ENCODE measurements around the gene PEAK1. TPM values are rescaled to one million over a fixed set of nuclear protein-coding genes. Genes with fewer than 3 reads are reported as not detected.

The PEAK1 gene
- total RNA-seq, 1 experiment from 2014 or later, result 21.2 TPM

GRCh38 chr15:77093436-77093835 lies 326.5 kb downstream of the PEAK1 start:
- Histone ChIP-seq H4K8ac (replicated peaks; ENCODE audit: insufficient read length, low read depth, low read length) (no peak overlapping the region), H3K18ac (ENCODE audit: insufficient read length, low read depth, low read length) (no peak overlapping the region), H2BK15ac (ENCODE audit: low read depth, low read length) (no peak overlapping the region), H2BK120ac (ENCODE audit: low read depth, low read length, poor library complexity, severe bottlenecking) (no peak overlapping the region), H4K91ac (ENCODE audit: insufficient read length, low read depth, low read length) (no peak overlapping the region), H3K23me2 (ENCODE audit: insufficient read length, low read depth, low read length, poor library complexity, severe bottlenecking) (no peaks in the 10 kb centered on the region), H3K4me1 (ENCODE audit: insufficient read depth, low read length) (no peaks in the 10 kb centered on the region), H2BK20ac (ENCODE audit: low read depth, low read length, poor library complexity, severe bottlenecking) (no peak overlapping the region), H4K5ac (ENCODE audit: insufficient read length, low read depth, low read length) (no peak overlapping the region), H4K20me1 (ENCODE audit: control insufficient read depth, insufficient read depth, insufficient read length) (no peaks in the 10 kb centered on the region), H3K9me3 (ENCODE audit: control insufficient read depth, low read depth, low read length) (no peaks in the 10 kb centered on the region), H3K79me2 (ENCODE audit: insufficient read depth, low read length) (no peaks in the 10 kb centered on the region), H2AK5ac (ENCODE audit: insufficient read length, low read length) (no peak overlapping the region), H3T11ph (ENCODE audit: low read length) (no peak overlapping the region), H2BK5ac (ENCODE audit: insufficient read length, low read length) (no peak overlapping the region), H3K4ac (ENCODE audit: low read depth, low read length) (no peak overlapping the region), H3K14ac (ENCODE audit: insufficient read depth, low read length) (no peak overlapping the region), H2AFZ (ENCODE audit: low read length) (no peak overlapping the region), H3K9ac (ENCODE audit: extremely low read depth, insufficient read length, low read length) (no peak overlapping the region), H2BK12ac (ENCODE audit: insufficient read length, low read depth, low read length) (no peak overlapping the region), H3K27me3 (ENCODE audit: insufficient read depth, low read length) (no peaks in the 10 kb centered on the region), H3K56ac (ENCODE audit: insufficient read length, low read depth, low read length) (no peak overlapping the region), H3K27ac (ENCODE audit: insufficient read length, low read depth, low read length) (no peak overlapping the region), H3K4me2 (ENCODE audit: insufficient read depth, insufficient read length, low read length) (no peak overlapping the region), H3K79me1 (ENCODE audit: insufficient read depth, low read depth, low read length, poor library complexity, severe bottlenecking) (no peaks in the 10 kb centered on the region), H3K23ac (ENCODE audit: insufficient read length, low read depth, low read length) (no peak overlapping the region)
- Mint-ChIP-seq H3K27ac (no peak overlapping the region), H3K27me3 (ENCODE audit: low read depth) (no peaks in the 10 kb centered on the region; the same call in none of the 2 replicates), H3K9me3 (no peaks in the 10 kb centered on the region), H3K36me3 (ENCODE audit: insufficient read depth in 1 of 3, low read depth in 3 of 3) (no peaks in the 10 kb centered on the region), H3K4me3 (no peak overlapping the region), H3K4me1 (peaks cover 0 to 3% of the 10 kb centered on the region in 2 experiments; a peak in 1 of 4 replicates)
- WGBS (ENCODE audit: extremely low coverage, insufficient read length, low lambda C conversion rate), result no CpG with 5 or more reads among the region's 1 CpG
- DNase-seq, result no peak
- TF ChIP-seq CTCF (conservative IDR thresholded peaks at IDR 0.05), result no peak

All from H9 (cell line).